Measurements from ENCODE around the gene FAM171A2. TPM values are rescaled to one million over a fixed set of nuclear protein-coding genes. Genes with fewer than 3 reads are reported as not detected.

The FAM171A2 gene
- polyA plus RNA-seq, 1 donor (not counting 4 experiments of a cell fraction or from before 2014, with no cell fraction given) = 0.35 TPM

DNA sequence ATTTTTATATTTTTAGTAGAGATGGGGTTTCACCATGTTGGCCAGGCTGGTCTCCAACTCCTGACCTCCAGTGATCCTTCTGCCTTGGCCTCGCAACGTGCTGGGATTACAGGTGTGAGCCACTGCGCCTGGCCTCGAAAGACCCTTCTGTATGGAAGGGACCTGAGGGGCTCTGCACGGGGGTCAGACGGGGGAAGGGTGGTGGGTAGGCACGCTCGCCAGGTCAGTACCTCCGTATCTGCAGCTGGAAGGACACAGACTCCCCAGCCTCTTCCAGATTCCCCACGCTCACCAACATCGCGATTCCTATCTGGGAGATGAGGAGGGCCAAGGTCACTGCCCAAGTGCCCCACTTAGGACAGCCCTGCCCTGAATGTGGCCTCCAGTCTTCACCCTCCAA lies 13.1 kb upstream of the FAM171A2 start:
- TF ChIP-seq EZH2 (IDR thresholded peaks at IDR 0.05; ENCODE audit: low read length) = no peak
- TF ChIP-seq CTCF (optimal IDR thresholded peaks at IDR 0.05 in 1 of 3, IDR thresholded peaks at IDR 0.05 in 1 of 3, conservative IDR thresholded peaks at IDR 0.05 in 1 of 3; ENCODE audit: extremely low read depth in 1 of 3, insufficient read depth in 2 of 3, low read length in 3 of 3) = no peak

GRCh38 chr17:44376124-44376523 lies 12.5 kb upstream of the FAM171A2 start:
- peaks cover 6% of the 10 kb centered on the region for H3K27me3 ChIP-seq (ENCODE audit: control insufficient read depth, extremely low read depth, insufficient read depth, low read length)
- no peak overlapping the region for H3K4me2 ChIP-seq (ENCODE audit: control insufficient read depth, extremely low read depth, insufficient read depth, low read depth, low read length)
- no peak overlapping the region for H3K9ac ChIP-seq (ENCODE audit: control insufficient read depth, extremely low read depth, insufficient read depth, low read length)
- H3K4me3 ChIP-seq (ENCODE audit: control insufficient read depth in 2 of 3, extremely low read depth in 1 of 3, insufficient read depth in 2 of 3, low read depth in 1 of 3, low read length in 3 of 3) = no peak overlapping the region
- H3K27ac ChIP-seq (ENCODE audit: control insufficient read depth, insufficient read depth, low read length) = no peak overlapping the region
- H3K9me1 ChIP-seq (ENCODE audit: control insufficient read depth, extremely low read depth, insufficient read depth, low read length) = no peaks in the 10 kb centered on the region
- no peaks in the 10 kb centered on the region for H3K36me3 ChIP-seq (ENCODE audit: control insufficient read depth in 2 of 2, extremely low read depth in 1 of 2, insufficient read depth in 2 of 2, low read length in 2 of 2)
- TF ChIP-seq CTCF (optimal IDR thresholded peaks at IDR 0.05 in 1 of 3, IDR thresholded peaks at IDR 0.05 in 1 of 3, conservative IDR thresholded peaks at IDR 0.05 in 1 of 3; ENCODE audit: extremely low read depth in 1 of 3, insufficient read depth in 2 of 3, low read length in 3 of 3) (peak; percentile 59 to 62 (median 61)), EZH2 (IDR thresholded peaks at IDR 0.05; ENCODE audit: low read length) (no peak)
- FAIRE-seq (no peak), DNase-seq (ENCODE audit: low read depth, low spot score) (no peak)
- no peaks in the 10 kb centered on the region for H3K9me3 ChIP-seq (ENCODE audit: control insufficient read depth, low read depth, low read length)
- no peaks in the 10 kb centered on the region for H3K79me2 ChIP-seq (ENCODE audit: control insufficient read depth, insufficient read depth, low read length)
- H4K20me1 ChIP-seq (ENCODE audit: control insufficient read depth, extremely low read depth, insufficient read depth, low read length) = no peaks in the 10 kb centered on the region
- dilution Hi-C loops (cut with MboI; ENCODE audit: extremely low pct_ligation_motif_present, low sequenced_read_pairs) = no loop called here
- no peak overlapping the region for H2AFZ ChIP-seq (ENCODE audit: control insufficient read depth, low read length)
- H3K4me1 ChIP-seq (ENCODE audit: control insufficient read depth, extremely low read depth, insufficient read depth, low read length) = no peaks in the 10 kb centered on the region

More for the DNA sequence above, 13.1 kb upstream of the FAM171A2 start:
- H2AFZ ChIP-seq (ENCODE audit: control insufficient read depth, low read length) = no peak overlapping the region
- DNase-seq (ENCODE audit: low read depth, low spot score) (no peak), FAIRE-seq (no peak)
- no peaks in the 10 kb centered on the region for H3K36me3 ChIP-seq (ENCODE audit: control insufficient read depth in 2 of 2, extremely low read depth in 1 of 2, insufficient read depth in 2 of 2, low read length in 2 of 2)
- peaks cover 6% of the 10 kb centered on the region for H3K27me3 ChIP-seq (ENCODE audit: control insufficient read depth, extremely low read depth, insufficient read depth, low read length)
- H3K27ac ChIP-seq (ENCODE audit: control insufficient read depth, insufficient read depth, low read length) = no peak overlapping the region
- no peaks in the 10 kb centered on the region for H3K79me2 ChIP-seq (ENCODE audit: control insufficient read depth, insufficient read depth, low read length)
- no peaks in the 10 kb centered on the region for H4K20me1 ChIP-seq (ENCODE audit: control insufficient read depth, extremely low read depth, insufficient read depth, low read length)
- dilution Hi-C loops (cut with MboI; ENCODE audit: extremely low pct_ligation_motif_present, low sequenced_read_pairs) = no loop called here
- H3K9ac ChIP-seq (ENCODE audit: control insufficient read depth, extremely low read depth, insufficient read depth, low read length) = no peak overlapping the region
- H3K9me1 ChIP-seq (ENCODE audit: control insufficient read depth, extremely low read depth, insufficient read depth, low read length) = no peaks in the 10 kb centered on the region
- H3K4me1 ChIP-seq (ENCODE audit: control insufficient read depth, extremely low read depth, insufficient read depth, low read length) = no peaks in the 10 kb centered on the region
- H3K4me3 ChIP-seq (ENCODE audit: control insufficient read depth in 2 of 3, extremely low read depth in 1 of 3, insufficient read depth in 2 of 3, low read depth in 1 of 3, low read length in 3 of 3) = no peak overlapping the region
- H3K4me2 ChIP-seq (ENCODE audit: control insufficient read depth, extremely low read depth, insufficient read depth, low read depth, low read length) = no peak overlapping the region
- no peaks in the 10 kb centered on the region for H3K9me3 ChIP-seq (ENCODE audit: control insufficient read depth, low read depth, low read length)

Data from keratinocyte (primary cell).